HEK293 (cell line): ENCODE measurements around the gene ARPC5L.

Experiments
- CTCF ChIA-PET: fragments of 350-600 bp; formaldehyde crosslinking; extraction: SDS; loops from one replicate; lab custom pipeline; 2021; ENCODE audit warnings: antibody characterized with exemption; lab: Yijun Ruan, JAX
- POLR2A ChIA-PET: fragments of 300-600 bp; formaldehyde crosslinking; extraction: SDS; loops from one replicate; lab custom pipeline; 2020; ENCODE audit warnings: antibody characterized with exemption, inconsistent platforms; lab: Yijun Ruan, JAX
- H3K27ac ChIP-seq: fragments of 200-500 bp; sonication (Bioruptor generic); 2 replicates; pipeline ENCODE4 v1.5.1; 2014; ENCODE audit warnings: low read depth, low read length, control low read depth, inconsistent platforms; ENCODE audit errors: extremely low read depth
- H3K36me3 ChIP-seq, 2 experiments: fragments of 200-500 bp in 1 of 2; sonication (Bioruptor generic) in 1 of 2; 1 replicate in 1 of 2; 2 replicates in 1 of 2; pipeline ENCODE4 v1.5.1; 2014 to 2017; ENCODE audit warnings: inconsistent platforms in 2 of 2, low read length in 2 of 2; ENCODE audit not compliant: control insufficient read depth in 2 of 2, insufficient read depth in 1 of 2
- H3K4me1 ChIP-seq: fragments of 200-500 bp; sonication (Bioruptor generic); 2 replicates; pipeline ENCODE4 v1.5.1; 2014; ENCODE audit warnings: mild to moderate bottlenecking, low read length, inconsistent platforms; ENCODE audit not compliant: control insufficient read depth, insufficient read depth
- H3K4me3 ChIP-seq: 2 replicates; pipeline ENCODE4 v1.5.1; 2011; ENCODE audit warnings: low read depth, mild to moderate bottlenecking, control low read depth, low read length, moderate library complexity
- H3K9me3 ChIP-seq: fragments of 200-500 bp; sonication (Bioruptor generic); 2 replicates; pipeline ENCODE4 v1.5.1; 2014; ENCODE audit warnings: low read depth, low read length, inconsistent platforms; ENCODE audit not compliant: control insufficient read depth, insufficient read depth
- REPIN1 ChIP-seq: fragments of 450-650 bp; formaldehyde crosslinking; IDR thresholded peaks from 2 replicates; pipeline ENCODE4 v1.5.1; 2017; ENCODE audit warnings: missing biosample characterization, missing genetic modification characterization, low read depth
- SP7 ChIP-seq: fragments of 450-650 bp; formaldehyde crosslinking; IDR thresholded peaks from 2 replicates; pipeline ENCODE4 v1.5.1; 2016; ENCODE audit warnings: missing biosample characterization, missing genetic modification characterization
- ZIC2 ChIP-seq: fragments of 450-650 bp; formaldehyde crosslinking; IDR thresholded peaks from 2 replicates; pipeline ENCODE4 v1.5.1; 2016; ENCODE audit warnings: missing biosample characterization, missing genetic modification characterization
- ZNF121 ChIP-seq: fragments of 450-650 bp; formaldehyde crosslinking; IDR thresholded peaks from 2 replicates; pipeline ENCODE4 v1.5.1; 2016; ENCODE audit warnings: missing biosample characterization, missing genetic modification characterization
- ZNF169 ChIP-seq: fragments of 450-650 bp; formaldehyde crosslinking; IDR thresholded peaks from 2 replicates; pipeline ENCODE4 v1.5.1; 2016; ENCODE audit warnings: missing biosample characterization, missing genetic modification characterization
- ZNF292 ChIP-seq: fragments of 450-650 bp; formaldehyde crosslinking; IDR thresholded peaks from 2 replicates; pipeline ENCODE4 v1.5.1; 2016; ENCODE audit warnings: low read depth, missing biosample characterization, missing genetic modification characterization, borderline replicate concordance
- ZNF354C ChIP-seq: fragments of 450-650 bp; formaldehyde crosslinking; IDR thresholded peaks from 2 replicates; pipeline ENCODE4 v1.5.1; 2016; ENCODE audit warnings: missing biosample characterization, missing genetic modification characterization, low read depth, borderline replicate concordance
- ZNF37A ChIP-seq: fragments of 450-650 bp; IDR thresholded peaks from 2 replicates; pipeline ENCODE4 v1.5.1; 2018; ENCODE audit warnings: missing biosample characterization, missing genetic modification characterization
- ZNF394 ChIP-seq: fragments of 450-650 bp; formaldehyde crosslinking; IDR thresholded peaks from 2 replicates; pipeline ENCODE4 v1.5.1; 2016; ENCODE audit warnings: missing biosample characterization, missing genetic modification characterization, mild to moderate bottlenecking, moderate library complexity, borderline replicate concordance
- ZNF544 ChIP-seq: fragments of 450-650 bp; formaldehyde crosslinking; IDR thresholded peaks from 2 replicates; pipeline ENCODE4 v1.5.0; 2017; ENCODE audit warnings: missing biosample characterization, missing genetic modification characterization
- ZNF624 ChIP-seq: fragments of 450-650 bp; formaldehyde crosslinking; IDR thresholded peaks from 2 replicates; pipeline ENCODE4 v1.5.1; 2017; ENCODE audit warnings: missing biosample characterization, missing genetic modification characterization
- ZNF629 ChIP-seq: fragments of 450-650 bp; formaldehyde crosslinking; IDR thresholded peaks from 2 replicates; pipeline ENCODE4 v1.5.1; 2017; ENCODE audit warnings: missing biosample characterization, missing genetic modification characterization
- ZNF843 ChIP-seq: fragments of 450-650 bp; formaldehyde crosslinking; IDR thresholded peaks from 2 replicates; pipeline ENCODE4 v1.5.1; 2016; ENCODE audit warnings: missing biosample characterization, missing genetic modification characterization
- TF ChIP-seq, protein P1 (sequence below): fragments of 450-650 bp; formaldehyde crosslinking; IDR thresholded peaks from 2 replicates; pipeline ENCODE4 v1.5.1; 2016; ENCODE audit warnings: missing biosample characterization, missing genetic modification characterization
- TF ChIP-seq, protein P2 (sequence below): fragments of 450-650 bp; formaldehyde crosslinking; IDR thresholded peaks from 2 replicates; pipeline ENCODE4 v1.5.1; 2016; ENCODE audit warnings: missing biosample characterization, missing genetic modification characterization
- TF ChIP-seq, protein P3 (sequence below): fragments of 450-650 bp; formaldehyde crosslinking; optimal IDR thresholded peaks from 2 replicates; pipeline ENCODE3; 2016; ENCODE audit warnings: missing biosample characterization, mild to moderate bottlenecking, missing genetic modification characterization
- TF ChIP-seq, protein P4 (sequence below): fragments of 450-650 bp; formaldehyde crosslinking; IDR thresholded peaks from 2 replicates; pipeline ENCODE4 v1.5.1; 2016; ENCODE audit warnings: missing biosample characterization, missing genetic modification characterization
- TF ChIP-seq, protein P5 (sequence below): fragments of 450-650 bp; formaldehyde crosslinking; IDR thresholded peaks from 2 replicates; pipeline ENCODE4 v1.5.1; 2016; ENCODE audit warnings: missing biosample characterization, missing genetic modification characterization
- TF ChIP-seq, protein P6 (sequence below): fragments of 450-650 bp; formaldehyde crosslinking; IDR thresholded peaks from 2 replicates; pipeline ENCODE4 v1.5.1; 2017; ENCODE audit warnings: missing biosample characterization, missing genetic modification characterization
- TF ChIP-seq, protein P7 (sequence below): fragments of 450-650 bp; formaldehyde crosslinking; IDR thresholded peaks from 2 replicates; pipeline ENCODE4 v1.5.1; 2016; ENCODE audit warnings: missing biosample characterization, missing genetic modification characterization

ARPC5L gene

DNA sequence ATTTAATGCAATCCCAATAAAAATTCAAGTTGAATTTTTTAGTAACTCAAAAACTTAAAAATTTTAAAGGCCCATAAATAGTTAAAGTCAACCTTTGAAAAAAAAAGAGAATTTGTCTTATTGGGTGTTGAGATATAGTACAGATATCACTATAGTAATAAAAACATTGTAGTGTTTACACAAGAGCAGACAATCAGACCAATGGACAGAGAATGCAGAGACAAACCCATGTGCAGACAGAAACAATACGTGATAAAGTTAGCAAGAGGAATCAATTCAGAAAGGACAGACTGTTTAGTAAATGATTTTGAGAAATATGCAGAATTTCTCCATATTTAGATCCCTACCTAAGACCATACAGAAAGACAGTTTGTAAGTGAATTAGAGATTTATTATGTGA is 45.0 kb downstream of the ARPC5L start:
- Histone ChIP-seq H3K9me3 (no peaks in the 10 kb centered on the region), H3K4me3 (no peak overlapping the region), H3K36me3 (peaks cover 3 to 33% of the 10 kb centered on the region in 2 experiments; a peak in 2 of 3 replicates), H3K27ac (no peak overlapping the region), H3K4me1 (peaks cover 3% of the 10 kb centered on the region; the same call in 1 of the 2 replicates)
- POLR2A ChIA-PET = no interaction called here
- CTCF ChIA-PET = no interaction called here
- TF ChIP-seq ZNF169 (tag by site-specific recombination) (no peak), ZNF121 (no peak), ZNF354C (tag by site-specific recombination) (no peak), ZNF394 (tag by site-specific recombination) (no peak), ZNF37A (tag by site-specific recombination) (no peak), REPIN1 (tag by site-specific recombination) (no peak), ZNF624 (no peak), ZNF292 (tag by site-specific recombination) (no peak), ZIC2 (tag by site-specific recombination) (no peak), ZNF843 (tag by site-specific recombination) (no peak), SP7 (tag by site-specific recombination) (no peak), ZNF629 (no peak), ZNF544 (tag by site-specific recombination) (no peak)
- TF ChIP-seq, protein P1, sequence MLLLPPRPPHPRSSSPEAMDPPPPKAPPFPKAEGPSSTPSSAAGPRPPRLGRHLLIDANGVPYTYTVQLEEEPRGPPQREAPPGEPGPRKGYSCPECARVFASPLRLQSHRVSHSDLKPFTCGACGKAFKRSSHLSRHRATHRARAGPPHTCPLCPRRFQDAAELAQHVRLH (tag by site-specific recombination) = no peak
- TF ChIP-seq, protein P2, sequence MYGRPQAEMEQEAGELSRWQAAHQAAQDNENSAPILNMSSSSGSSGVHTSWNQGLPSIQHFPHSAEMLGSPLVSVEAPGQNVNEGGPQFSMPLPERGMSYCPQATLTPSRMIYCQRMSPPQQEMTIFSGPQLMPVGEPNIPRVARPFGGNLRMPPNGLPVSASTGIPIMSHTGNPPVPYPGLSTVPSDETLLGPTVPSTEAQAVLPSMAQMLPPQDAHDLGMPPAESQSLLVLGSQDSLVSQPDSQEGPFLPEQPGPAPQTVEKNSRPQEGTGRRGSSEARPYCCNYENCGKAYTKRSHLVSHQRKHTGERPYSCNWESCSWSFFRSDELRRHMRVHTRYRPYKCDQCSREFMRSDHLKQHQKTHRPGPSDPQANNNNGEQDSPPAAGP = no peak
- TF ChIP-seq, protein P3, sequence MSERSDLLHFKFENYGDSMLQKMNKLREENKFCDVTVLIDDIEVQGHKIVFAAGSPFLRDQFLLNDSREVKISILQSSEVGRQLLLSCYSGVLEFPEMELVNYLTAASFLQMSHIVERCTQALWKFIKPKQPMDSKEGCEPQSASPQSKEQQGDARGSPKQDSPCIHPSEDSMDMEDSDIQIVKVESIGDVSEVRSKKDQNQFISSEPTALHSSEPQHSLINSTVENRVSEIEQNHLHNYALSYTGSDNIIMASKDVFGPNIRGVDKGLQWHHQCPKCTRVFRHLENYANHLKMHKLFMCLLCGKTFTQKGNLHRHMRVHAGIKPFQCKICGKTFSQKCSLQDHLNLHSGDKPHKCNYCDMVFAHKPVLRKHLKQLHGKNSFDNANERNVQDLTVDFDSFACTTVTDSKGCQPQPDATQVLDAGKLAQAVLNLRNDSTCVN = no peak
- TF ChIP-seq, protein P4, sequence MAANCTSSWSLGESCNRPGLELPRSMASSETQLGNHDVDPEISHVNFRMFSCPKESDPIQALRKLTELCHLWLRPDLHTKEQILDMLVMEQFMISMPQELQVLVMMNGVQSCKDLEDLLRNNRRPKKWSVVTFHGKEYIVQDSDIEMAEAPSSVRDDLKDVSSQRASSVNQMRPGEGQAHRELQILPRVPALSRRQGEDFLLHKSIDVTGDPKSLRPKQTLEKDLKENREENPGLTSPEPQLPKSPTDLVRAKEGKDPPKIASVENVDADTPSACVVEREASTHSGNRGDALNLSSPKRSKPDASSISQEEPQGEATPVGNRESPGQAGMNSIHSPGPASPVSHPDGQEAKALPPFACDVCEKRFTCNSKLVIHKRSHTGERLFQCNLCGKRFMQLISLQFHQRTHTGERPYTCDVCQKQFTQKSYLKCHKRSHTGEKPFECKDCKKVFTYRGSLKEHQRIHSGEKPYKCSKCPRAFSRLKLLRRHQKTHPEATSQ (tag by site-specific recombination) = no peak
- TF ChIP-seq, protein P5, sequence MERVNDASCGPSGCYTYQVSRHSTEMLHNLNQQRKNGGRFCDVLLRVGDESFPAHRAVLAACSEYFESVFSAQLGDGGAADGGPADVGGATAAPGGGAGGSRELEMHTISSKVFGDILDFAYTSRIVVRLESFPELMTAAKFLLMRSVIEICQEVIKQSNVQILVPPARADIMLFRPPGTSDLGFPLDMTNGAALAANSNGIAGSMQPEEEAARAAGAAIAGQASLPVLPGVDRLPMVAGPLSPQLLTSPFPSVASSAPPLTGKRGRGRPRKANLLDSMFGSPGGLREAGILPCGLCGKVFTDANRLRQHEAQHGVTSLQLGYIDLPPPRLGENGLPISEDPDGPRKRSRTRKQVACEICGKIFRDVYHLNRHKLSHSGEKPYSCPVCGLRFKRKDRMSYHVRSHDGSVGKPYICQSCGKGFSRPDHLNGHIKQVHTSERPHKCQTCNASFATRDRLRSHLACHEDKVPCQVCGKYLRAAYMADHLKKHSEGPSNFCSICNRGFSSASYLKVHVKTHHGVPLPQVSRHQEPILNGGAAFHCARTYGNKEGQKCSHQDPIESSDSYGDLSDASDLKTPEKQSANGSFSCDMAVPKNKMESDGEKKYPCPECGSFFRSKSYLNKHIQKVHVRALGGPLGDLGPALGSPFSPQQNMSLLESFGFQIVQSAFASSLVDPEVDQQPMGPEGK (tag by site-specific recombination) = no peak
- TF ChIP-seq, protein P6, sequence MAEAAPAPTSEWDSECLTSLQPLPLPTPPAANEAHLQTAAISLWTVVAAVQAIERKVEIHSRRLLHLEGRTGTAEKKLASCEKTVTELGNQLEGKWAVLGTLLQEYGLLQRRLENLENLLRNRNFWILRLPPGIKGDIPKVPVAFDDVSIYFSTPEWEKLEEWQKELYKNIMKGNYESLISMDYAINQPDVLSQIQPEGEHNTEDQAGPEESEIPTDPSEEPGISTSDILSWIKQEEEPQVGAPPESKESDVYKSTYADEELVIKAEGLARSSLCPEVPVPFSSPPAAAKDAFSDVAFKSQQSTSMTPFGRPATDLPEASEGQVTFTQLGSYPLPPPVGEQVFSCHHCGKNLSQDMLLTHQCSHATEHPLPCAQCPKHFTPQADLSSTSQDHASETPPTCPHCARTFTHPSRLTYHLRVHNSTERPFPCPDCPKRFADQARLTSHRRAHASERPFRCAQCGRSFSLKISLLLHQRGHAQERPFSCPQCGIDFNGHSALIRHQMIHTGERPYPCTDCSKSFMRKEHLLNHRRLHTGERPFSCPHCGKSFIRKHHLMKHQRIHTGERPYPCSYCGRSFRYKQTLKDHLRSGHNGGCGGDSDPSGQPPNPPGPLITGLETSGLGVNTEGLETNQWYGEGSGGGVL (tag by site-specific recombination) = no peak
- TF ChIP-seq, protein P7, sequence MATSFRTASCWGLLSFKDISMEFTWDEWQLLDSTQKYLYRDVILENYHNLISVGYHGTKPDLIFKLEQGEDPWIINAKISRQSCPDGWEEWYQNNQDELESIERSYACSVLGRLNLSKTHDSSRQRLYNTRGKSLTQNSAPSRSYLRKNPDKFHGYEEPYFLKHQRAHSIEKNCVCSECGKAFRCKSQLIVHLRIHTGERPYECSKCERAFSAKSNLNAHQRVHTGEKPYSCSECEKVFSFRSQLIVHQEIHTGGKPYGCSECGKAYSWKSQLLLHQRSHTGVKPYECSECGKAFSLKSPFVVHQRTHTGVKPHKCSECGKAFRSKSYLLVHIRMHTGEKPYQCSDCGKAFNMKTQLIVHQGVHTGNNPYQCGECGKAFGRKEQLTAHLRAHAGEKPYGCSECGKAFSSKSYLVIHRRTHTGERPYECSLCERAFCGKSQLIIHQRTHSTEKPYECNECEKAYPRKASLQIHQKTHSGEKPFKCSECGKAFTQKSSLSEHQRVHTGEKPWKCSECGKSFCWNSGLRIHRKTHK (tag by site-specific recombination) = no peak
